ENCODE data around the gene AIFM1. TPM values are rescaled to one million over a fixed set of nuclear protein-coding genes. Genes with fewer than 3 reads are reported as not detected.

AIFM1 gene
- total RNA-seq, 4 donors from 2014 or later, result 15.9 to 23.4 (median 21.6) TPM

DNA sequence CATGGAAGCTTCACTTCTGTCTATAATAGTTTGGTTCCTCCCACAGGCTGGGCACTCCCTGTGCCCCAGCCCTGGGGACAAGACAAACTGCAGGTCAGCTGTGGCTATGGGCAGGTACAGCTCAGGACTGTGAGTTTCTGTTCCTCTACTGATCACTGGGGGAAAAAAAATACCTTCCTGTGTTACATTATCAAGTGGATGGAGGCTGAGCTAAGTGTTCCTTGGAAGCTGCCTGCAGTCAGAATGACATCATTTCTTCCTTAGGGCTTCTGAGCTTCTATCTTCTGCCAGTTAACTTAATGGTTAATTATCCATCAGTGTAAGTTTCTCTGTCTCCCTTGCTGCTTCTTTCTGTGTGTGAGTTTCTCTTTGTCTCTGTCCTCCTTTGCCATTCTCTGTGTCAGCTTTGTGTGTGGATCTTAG is 10.7 kb upstream of the AIFM1 start:
- TF ChIP-seq, protein P1, sequence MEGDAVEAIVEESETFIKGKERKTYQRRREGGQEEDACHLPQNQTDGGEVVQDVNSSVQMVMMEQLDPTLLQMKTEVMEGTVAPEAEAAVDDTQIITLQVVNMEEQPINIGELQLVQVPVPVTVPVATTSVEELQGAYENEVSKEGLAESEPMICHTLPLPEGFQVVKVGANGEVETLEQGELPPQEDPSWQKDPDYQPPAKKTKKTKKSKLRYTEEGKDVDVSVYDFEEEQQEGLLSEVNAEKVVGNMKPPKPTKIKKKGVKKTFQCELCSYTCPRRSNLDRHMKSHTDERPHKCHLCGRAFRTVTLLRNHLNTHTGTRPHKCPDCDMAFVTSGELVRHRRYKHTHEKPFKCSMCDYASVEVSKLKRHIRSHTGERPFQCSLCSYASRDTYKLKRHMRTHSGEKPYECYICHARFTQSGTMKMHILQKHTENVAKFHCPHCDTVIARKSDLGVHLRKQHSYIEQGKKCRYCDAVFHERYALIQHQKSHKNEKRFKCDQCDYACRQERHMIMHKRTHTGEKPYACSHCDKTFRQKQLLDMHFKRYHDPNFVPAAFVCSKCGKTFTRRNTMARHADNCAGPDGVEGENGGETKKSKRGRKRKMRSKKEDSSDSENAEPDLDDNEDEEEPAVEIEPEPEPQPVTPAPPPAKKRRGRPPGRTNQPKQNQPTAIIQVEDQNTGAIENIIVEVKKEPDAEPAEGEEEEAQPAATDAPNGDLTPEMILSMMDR (IDR thresholded peaks at IDR 0.05), result no peak
- TF ChIP-seq EP300 (IDR thresholded peaks at IDR 0.05), result no peak
- no peak for TF ChIP-seq POLR2AphosphoS5 (IDR thresholded peaks at IDR 0.05)
- TF ChIP-seq POLR2A (IDR thresholded peaks at IDR 0.05; ENCODE audit: low read depth), result no peak
- intact Hi-C loops (cut with DNase I), result no loop called here
- Histone ChIP-seq H3K27ac (replicated peaks in 1 of 4) (no peak overlapping the region), H3K36me3 (no peaks in the 10 kb centered on the region), H3K4me3 (no peak overlapping the region), H3K4me1 (peaks cover 0 to 24% (median 22%) of the 10 kb centered on the region in 4 donors), H3K27me3 (peaks cover 0 to 7% (median 0%) of the 10 kb centered on the region in 4 donors), H3K9me3 (no peaks in the 10 kb centered on the region)
- DNase-seq (ENCODE audit: extremely low spot score), result no peak

DNA sequence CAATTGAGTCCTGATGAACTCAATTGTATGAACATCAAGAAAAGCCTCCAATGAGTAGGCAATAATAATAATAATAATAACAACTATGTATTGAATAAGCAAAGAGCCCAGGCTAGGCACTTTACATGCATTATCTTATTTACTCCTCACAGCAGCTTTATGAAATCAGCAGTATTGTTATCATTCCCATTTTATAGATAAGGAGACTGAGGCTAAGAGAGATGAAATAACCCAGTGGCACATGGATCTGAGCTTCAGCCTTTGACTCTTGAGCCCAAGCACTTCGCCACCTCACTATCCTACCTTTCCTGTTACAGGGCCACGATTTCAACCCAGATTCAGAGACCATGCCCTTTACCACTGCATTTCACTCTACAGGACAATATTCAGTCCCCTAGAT is 9.3 kb upstream of the AIFM1 start:
- H3K36me3 ChIP-seq, result no peaks in the 10 kb centered on the region
- peaks cover 0 to 7% (median 0%) of the 10 kb centered on the region in 4 donors for H3K27me3 ChIP-seq
- WGBS, result 68% methylated on average over 2 of the region's 2 CpGs
- peaks cover 0 to 32% (median 31%) of the 10 kb centered on the region in 4 donors for H3K4me1 ChIP-seq
- peak overlapping the region in 1 of 4 donors; percentile 58 for H3K27ac ChIP-seq (replicated peaks in 1 of 4)
- no peaks in the 10 kb centered on the region for H3K9me3 ChIP-seq
- TF ChIP-seq EP300 (IDR thresholded peaks at IDR 0.05), result no peak
- TF ChIP-seq POLR2AphosphoS5 (IDR thresholded peaks at IDR 0.05), result no peak
- TF ChIP-seq, protein P1 (IDR thresholded peaks at IDR 0.05), result no peak
- no peak for TF ChIP-seq POLR2A (IDR thresholded peaks at IDR 0.05; ENCODE audit: low read depth)
- intact Hi-C loops (cut with DNase I), result loop anchor here (5.0 kb wide), 1 partner anchor 53 kb away; no protein-coding TSS in a partner anchor
- H3K4me3 ChIP-seq, result no peak overlapping the region
- no peak for DNase-seq (ENCODE audit: extremely low spot score)

DNA sequence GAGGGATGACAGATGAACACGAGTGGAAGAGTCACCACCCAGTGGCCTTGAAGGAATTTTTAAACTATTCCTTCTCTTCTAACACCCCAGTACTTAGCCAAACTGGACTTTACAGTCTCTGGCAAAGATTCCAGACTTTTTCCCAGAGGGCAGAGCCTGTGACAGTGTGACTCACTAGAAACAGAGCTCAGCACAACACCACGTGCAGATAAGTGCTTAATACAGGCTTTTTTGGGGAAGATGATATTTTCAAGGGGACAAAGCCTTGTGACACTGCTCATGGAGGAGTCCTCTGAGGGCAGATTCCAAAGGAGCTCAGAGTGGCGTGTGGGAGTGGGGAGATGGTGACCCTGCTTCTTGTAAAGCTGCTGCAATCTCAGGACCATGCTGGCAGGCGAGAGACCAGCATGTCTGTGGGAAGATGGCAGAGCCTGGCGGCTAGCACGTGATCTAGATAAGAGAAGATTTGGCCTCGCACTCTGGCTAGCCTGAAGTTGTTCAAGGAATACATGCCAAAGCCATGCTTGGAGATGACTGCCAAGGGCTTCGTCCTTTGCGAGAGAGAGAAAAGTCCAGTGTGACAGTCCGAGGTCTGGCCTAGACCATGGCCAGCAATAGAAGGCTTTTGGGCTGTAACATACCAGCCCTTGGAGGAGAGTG is 8.5 kb upstream of the AIFM1 start:
- no peaks in the 10 kb centered on the region for H3K9me3 ChIP-seq
- TF ChIP-seq POLR2AphosphoS5 (IDR thresholded peaks at IDR 0.05) (no peak), POLR2A (IDR thresholded peaks at IDR 0.05; ENCODE audit: low read depth) (no peak), EP300 (IDR thresholded peaks at IDR 0.05) (no peak)
- TF ChIP-seq, protein P1 (IDR thresholded peaks at IDR 0.05), result no peak
- no peaks in the 10 kb centered on the region for H3K36me3 ChIP-seq
- peaks cover 0 to 32% (median 31%) of the 10 kb centered on the region in 4 donors for H3K4me1 ChIP-seq
- no peak for DNase-seq (ENCODE audit: extremely low spot score)
- peak overlapping the region; percentile 49 to 58 (median 52) for H3K27ac ChIP-seq (replicated peaks in 1 of 4)
- no peak overlapping the region for H3K4me3 ChIP-seq
- intact Hi-C loops (cut with DNase I), result loop anchor here (5.0 kb wide), 1 partner anchor 52 kb away; no protein-coding TSS in a partner anchor
- 56% methylated on average over 10 of the region's 10 CpGs for WGBS
- H3K27me3 ChIP-seq, result peaks cover 0 to 7% (median 0%) of the 10 kb centered on the region in 4 donors

DNA sequence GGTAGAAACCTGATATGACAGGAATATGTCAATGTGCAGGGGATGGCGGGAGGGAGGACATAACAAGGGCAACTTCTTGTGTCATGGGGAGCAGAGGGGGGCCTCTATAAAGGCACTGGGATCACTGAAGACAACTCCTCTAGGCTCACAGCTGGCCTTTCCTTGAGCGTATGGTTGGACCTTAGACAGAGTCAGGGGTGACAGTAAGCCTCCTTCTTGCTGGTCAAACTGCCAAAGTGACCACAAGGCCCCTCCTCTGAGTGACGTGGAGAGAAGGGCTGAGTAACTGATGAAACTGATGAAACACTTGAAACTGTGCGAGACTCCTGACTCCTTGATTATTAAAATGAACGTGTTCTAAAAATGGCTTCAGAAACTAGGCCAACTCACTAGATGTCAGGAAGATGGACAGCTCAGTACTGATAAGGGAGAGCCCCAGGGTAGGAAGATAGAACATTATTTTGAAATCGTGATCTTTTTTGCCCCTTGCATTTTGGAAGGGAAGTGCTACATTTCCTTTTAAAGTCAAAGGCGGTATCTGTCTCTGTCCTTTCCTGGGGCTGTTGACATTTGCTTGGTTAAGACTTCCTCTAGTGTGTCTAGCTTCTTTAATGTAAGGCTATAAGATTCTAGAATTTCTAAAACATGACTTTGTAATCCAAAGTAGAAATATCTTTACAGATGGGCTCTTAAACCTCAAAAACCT is 7.7 kb upstream of the AIFM1 start:
- Histone ChIP-seq H3K27me3 (peaks cover 0 to 7% (median 0%) of the 10 kb centered on the region in 4 donors), H3K9me3 (no peaks in the 10 kb centered on the region), H3K4me1 (peaks cover 0 to 32% (median 31%) of the 10 kb centered on the region in 4 donors), H3K4me3 (no peak overlapping the region), H3K27ac (replicated peaks in 1 of 4) (peak overlapping the region; percentile 49 to 58 (median 52)), H3K36me3 (no peaks in the 10 kb centered on the region)
- intact Hi-C loops (cut with DNase I), result loop anchor here (5.0 kb wide), 1 partner anchor 51 kb away; no protein-coding TSS in a partner anchor
- DNase-seq (ENCODE audit: extremely low spot score), result no peak
- TF ChIP-seq, protein P1 (IDR thresholded peaks at IDR 0.05), result no peak
- TF ChIP-seq POLR2AphosphoS5 (IDR thresholded peaks at IDR 0.05), result peak in 1 of 2 donors; percentile 40
- 40% methylated on average over 7 of the region's 7 CpGs for WGBS
